ENCODE measurements around the gene GNAT1. TPM values are rescaled to one million over a fixed set of nuclear protein-coding genes. Genes with fewer than 3 reads are reported as not detected.
A peak's percentile ranks its signal among the peaks of the same experiment; 100 is the strongest.

Gene GNAT1
- total RNA-seq, 1 experiment from 2014 or later = not detected

DNA sequence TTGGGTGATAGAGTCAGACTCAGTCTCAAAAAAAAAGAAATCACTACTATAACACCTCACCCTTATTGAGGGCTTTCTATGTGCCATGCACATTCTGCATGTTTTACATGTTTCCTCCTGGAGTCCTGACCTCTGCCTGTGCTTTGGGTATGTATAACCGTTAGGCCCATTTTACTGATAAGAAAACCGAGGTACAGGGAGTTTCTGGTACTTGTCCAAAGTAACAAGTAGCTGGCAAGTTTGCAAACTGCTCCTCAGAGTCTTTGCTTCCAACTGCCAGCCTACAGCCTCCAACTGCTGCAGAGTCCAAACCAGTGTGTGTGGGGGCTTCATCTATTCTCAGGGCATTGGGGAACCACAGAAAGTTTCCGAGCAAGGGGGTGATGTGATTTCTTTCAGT is 40.9 kb downstream of the GNAT1 start:
- ChIA-PET POLR2A (ENCODE audit: unreplicated experiment) (no interaction called here), CTCF (no interaction called here)
- Histone ChIP-seq H3K4me1 (replicated peaks; ENCODE audit: insufficient read depth) (peaks cover 27% of the 10 kb centered on the region), H3K9me2 (ENCODE audit: insufficient read depth) (no peaks in the 10 kb centered on the region), H3K9me3 (ENCODE audit: insufficient read depth, low read depth) (no peaks in the 10 kb centered on the region), H3K27me3 (ENCODE audit: insufficient read depth, low read depth) (no peaks in the 10 kb centered on the region), H3K36me3 (ENCODE audit: low read depth) (no peaks in the 10 kb centered on the region), H3K4me2 (no peak overlapping the region), H3K27ac (no peak overlapping the region), H3K4me3 (no peak overlapping the region), H2AFZ (no peak overlapping the region), H4K20me1 (ENCODE audit: insufficient read depth) (no peaks in the 10 kb centered on the region), H3F3A (ENCODE audit: insufficient read depth, low read depth) (peaks cover 9% of the 10 kb centered on the region; the same call in 1 of the 2 replicates), H3K79me2 (ENCODE audit: low read depth) (peaks cover 9% of the 10 kb centered on the region)
- no TSS peak for BruUV-seq (replicated peaks)
- no peak for DNase-seq
- intact Hi-C loops (cut with micrococcal nuclease; ENCODE audit: unreplicated experiment) = no loop called here
- no peak for TF ChIP-seq CTCF (conservative IDR thresholded peaks at IDR 0.05)
- TF ChIP-seq EZH2 (IDR thresholded peaks at IDR 0.05; ENCODE audit: low read depth) = no peak

GRCh38 chr3:50233176-50233575 is 41.8 kb downstream of the GNAT1 start:
- TF ChIP-seq CTCF (conservative IDR thresholded peaks at IDR 0.05) = no peak
- TF ChIP-seq EZH2 (IDR thresholded peaks at IDR 0.05; ENCODE audit: low read depth) = no peak
- Histone ChIP-seq H3K4me2 (no peak overlapping the region), H4K20me1 (ENCODE audit: insufficient read depth) (no peaks in the 10 kb centered on the region), H3K9me2 (ENCODE audit: insufficient read depth) (no peaks in the 10 kb centered on the region), H3F3A (ENCODE audit: insufficient read depth, low read depth) (peaks cover 4% of the 10 kb centered on the region; the same call in 1 of the 2 replicates), H3K36me3 (ENCODE audit: low read depth) (no peaks in the 10 kb centered on the region), H3K27me3 (ENCODE audit: insufficient read depth, low read depth) (no peaks in the 10 kb centered on the region), H2AFZ (no peak overlapping the region), H3K27ac (no peak overlapping the region), H3K9me3 (ENCODE audit: insufficient read depth, low read depth) (no peaks in the 10 kb centered on the region), H3K79me2 (ENCODE audit: low read depth) (peaks cover 13% of the 10 kb centered on the region), H3K4me3 (no peak overlapping the region), H3K4me1 (replicated peaks; ENCODE audit: insufficient read depth) (peaks cover 29% of the 10 kb centered on the region)
- no peak for DNase-seq
- CTCF ChIA-PET = interaction anchor here (0.6 to 1.6 kb wide), 4 partner anchors 14 to 1740 kb away, joined by 3 to 22 read pairs (median 6); partner anchors contain the start of gene ABHD14B
- intact Hi-C loops (cut with micrococcal nuclease; ENCODE audit: unreplicated experiment) = no loop called here
- POLR2A ChIA-PET (ENCODE audit: unreplicated experiment) = interaction anchor here (0.6 to 0.7 kb wide), 2 partner anchors 32 to 1439 kb away, joined by 10 to 18 read pairs; no protein-coding TSS in a partner anchor
- no TSS peak for BruUV-seq (replicated peaks)

DNA sequence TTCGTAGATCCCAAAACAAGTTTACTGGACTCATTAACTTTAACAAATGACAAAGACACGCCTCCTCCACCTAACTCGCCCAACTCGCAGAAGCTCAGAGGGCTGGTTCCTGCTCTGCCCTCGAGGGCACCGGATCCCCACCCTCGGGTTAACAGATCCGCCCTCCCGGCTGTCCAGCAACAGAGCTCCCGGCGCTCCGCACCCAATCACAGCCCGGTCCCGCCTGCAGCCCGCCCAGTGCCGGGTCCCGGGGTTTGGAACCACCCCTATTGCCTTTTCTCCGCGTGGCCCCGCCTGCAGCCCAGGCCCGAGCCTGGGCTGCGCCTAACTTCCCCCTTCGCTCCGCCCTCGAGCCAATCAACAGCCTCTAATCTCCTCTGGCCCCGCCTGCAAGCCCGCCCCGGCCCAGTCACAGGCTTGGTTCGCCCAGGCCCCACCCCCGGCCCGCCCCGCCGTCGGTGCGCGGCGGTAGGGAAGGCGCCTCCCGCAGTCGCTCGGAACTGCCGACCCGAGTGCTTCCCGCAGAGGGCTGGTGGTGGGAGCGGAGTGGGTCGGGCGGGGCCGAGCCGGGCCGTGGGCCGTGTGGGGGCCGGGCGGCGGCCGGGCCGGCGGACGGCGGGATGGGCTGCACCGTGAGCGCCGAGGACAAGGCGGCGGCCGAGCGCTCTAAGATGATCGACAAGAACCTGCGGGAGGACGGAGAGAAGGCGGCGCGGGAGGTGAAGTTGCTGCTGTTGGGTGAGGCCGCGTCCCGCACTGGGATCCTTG is 44.5 kb downstream of the GNAT1 start, which contains the start of gene GNAI2:
Gene GNAI2 (plus strand): TSS at position 489 of the 768 bp plus-strand sequence. CDS start 132 bp downstream, at position 621.
- Histone ChIP-seq H3K79me2 (ENCODE audit: low read depth) (peaks cover 23% of the 10 kb centered on the region), H3K27ac (no peak within 1 kb of the TSS), H3F3A (ENCODE audit: insufficient read depth, low read depth) (no peaks in the 10 kb centered on the region; the same call in 1 of the 2 replicates), H3K9me2 (ENCODE audit: insufficient read depth) (no peaks in the 10 kb centered on the region), H2AFZ (peak within 1 kb of the TSS; percentile 80), H3K4me3 (peak within 1 kb of the TSS; percentile 66), H3K27me3 (ENCODE audit: insufficient read depth, low read depth) (no peaks in the 10 kb centered on the region), H3K4me2 (peak within 1 kb of the TSS; percentile 93), H3K9me3 (ENCODE audit: insufficient read depth, low read depth) (no peaks in the 10 kb centered on the region), H3K36me3 (ENCODE audit: low read depth) (no peaks in the 10 kb centered on the region), H3K4me1 (replicated peaks; ENCODE audit: insufficient read depth) (peaks cover 24% of the 10 kb centered on the region), H4K20me1 (ENCODE audit: insufficient read depth) (no peaks in the 10 kb centered on the region)
- ChIA-PET CTCF (interaction anchor here (0.6 to 1.4 kb wide), 3 partner anchors 9 to 318 kb away, joined by 3 to 7 read pairs (median 5); no protein-coding TSS in a partner anchor), POLR2A (ENCODE audit: unreplicated experiment) (interaction anchor here (0.5 to 1.0 kb wide), 9 partner anchors 11 to 109 kb away, joined by 3 to 18 read pairs (median 6); partner anchors contain the start of gene HYAL1)
- DNase-seq = peak; percentile 91 to 99
- BruUV-seq (replicated peaks) = no TSS peak
- no peak for TF ChIP-seq EZH2 (IDR thresholded peaks at IDR 0.05; ENCODE audit: low read depth)
- no peak for TF ChIP-seq CTCF (conservative IDR thresholded peaks at IDR 0.05)
- intact Hi-C loops (cut with micrococcal nuclease; ENCODE audit: unreplicated experiment) = loop anchor here (2.0 kb wide), 1 partner anchor 29 kb away; no protein-coding TSS in a partner anchor
